Stromal cell of bone marrow (primary cell): ENCODE data around the gene CYGB.

Experiments
- DNase-seq: peaks from one replicate; pipeline ENCODE4 v3.0.0-alpha.2; 2012; ENCODE audit warnings: low read depth

The CYGB gene

GRCh38 chr17:76550712-76551615 is 13.5 kb upstream of the CYGB start:
- DNase-seq = no peak

GRCh38 chr17:76549539-76549938 is 12.0 kb upstream of the CYGB start:
- DNase-seq = no peak

- no peak for DNase-seq
Measured at GRCh38 chr17:76549215-76549518, 11.7 kb upstream of the CYGB start.

GRCh38 chr17:76548378-76549214 is 11.1 kb upstream of the CYGB start:
- DNase-seq = no peak

GRCh38 chr17:76547642-76548202 is 10.2 kb upstream of the CYGB start:
- DNase-seq = no peak

GRCh38 chr17:76547183-76547641 is 9.7 kb upstream of the CYGB start:
- DNase-seq = peak; percentile 54

GRCh38 chr17:76546556-76547182 is 9.2 kb upstream of the CYGB start:
- no peak for DNase-seq

GRCh38 chr17:76545918-76546555 is 8.5 kb upstream of the CYGB start:
- no peak for DNase-seq

GRCh38 chr17:76544546-76545365 is 7.2 kb upstream of the CYGB start:
- DNase-seq = no peak

- DNase-seq = no peak
Measured at GRCh38 chr17:76543826-76544545, 6.5 kb upstream of the CYGB start.

- no peak for DNase-seq
Measured at GRCh38 chr17:76543482-76543825, 5.9 kb upstream of the CYGB start.

GRCh38 chr17:76542984-76543383 is 5.5 kb upstream of the CYGB start:
- DNase-seq = no peak

- DNase-seq = no peak
Measured at GRCh38 chr17:76542566-76542971, 5.1 kb upstream of the CYGB start.

GRCh38 chr17:76541739-76542454 is 4.4 kb upstream of the CYGB start:
- no peak for DNase-seq

GRCh38 chr17:76540381-76541300 is 3.1 kb upstream of the CYGB start:
- DNase-seq = peak; percentile 94

GRCh38 chr17:76539631-76540271 is 2.2 kb upstream of the CYGB start, which contains the start of gene PRCD:
PRCD (plus strand) TSS chr17:76540044; CDS start chr17:76540142, 98 bp downstream.
- DNase-seq = no peak

GRCh38 chr17:76538941-76539570 is 1.5 kb upstream of the CYGB start:
- no peak for DNase-seq
